Osteocyte (in vitro differentiated cells): ENCODE measurements around the gene SGPL1. TPM values are rescaled to one million over a fixed set of nuclear protein-coding genes. Genes with fewer than 3 reads are reported as not detected.

Experiments used
- DNase-seq: peaks from one replicate; pipeline ENCODE4 v3.0.0; 2021; ENCODE audit warnings: mixed read lengths; ENCODE audit not compliant: unreplicated experiment; ENCODE audit errors: extremely low spot score
- H3K27ac Mint-ChIP-seq: one replicate; pipeline ENCODE4 v1.8.0; 2021; ENCODE audit warnings: mild to moderate bottlenecking, mixed read lengths; ENCODE audit not compliant: unreplicated experiment
- H3K27me3 Mint-ChIP-seq: one replicate; pipeline ENCODE4 v1.8.0; 2021; ENCODE audit warnings: mixed read lengths; ENCODE audit not compliant: unreplicated experiment
- H3K36me3 Mint-ChIP-seq: one replicate; pipeline ENCODE4 v1.8.0; 2021; ENCODE audit warnings: mixed read lengths; ENCODE audit not compliant: unreplicated experiment
- H3K4me1 Mint-ChIP-seq: one replicate; pipeline ENCODE4 v1.8.0; 2021; ENCODE audit warnings: mixed read lengths; ENCODE audit not compliant: unreplicated experiment
- H3K4me3 Mint-ChIP-seq: one replicate; pipeline ENCODE4 v1.8.0; 2021; ENCODE audit warnings: mild to moderate bottlenecking, moderate library complexity, mixed read lengths; ENCODE audit not compliant: unreplicated experiment
- H3K9me3 Mint-ChIP-seq: one replicate; pipeline ENCODE4 v1.8.0; 2021; ENCODE audit warnings: mixed read lengths; ENCODE audit not compliant: unreplicated experiment
- CTCF ChIP-seq: fragments of 200-600 bp; sonication (generic); IDR thresholded peaks from 2 replicates; pipeline ENCODE4 v1.5.0; 2021; ENCODE audit warnings: antibody characterized with exemption, mild to moderate bottlenecking, moderate library complexity
- total RNA-seq: library from RNA; stranded (reverse); gene quantifications from 2 replicates; pipeline ENCODE4 v1.2.1, GENCODE V29; 2021

SGPL1 gene
- total RNA-seq, 1 donor from 2014 or later: 58.1 TPM

DNA sequence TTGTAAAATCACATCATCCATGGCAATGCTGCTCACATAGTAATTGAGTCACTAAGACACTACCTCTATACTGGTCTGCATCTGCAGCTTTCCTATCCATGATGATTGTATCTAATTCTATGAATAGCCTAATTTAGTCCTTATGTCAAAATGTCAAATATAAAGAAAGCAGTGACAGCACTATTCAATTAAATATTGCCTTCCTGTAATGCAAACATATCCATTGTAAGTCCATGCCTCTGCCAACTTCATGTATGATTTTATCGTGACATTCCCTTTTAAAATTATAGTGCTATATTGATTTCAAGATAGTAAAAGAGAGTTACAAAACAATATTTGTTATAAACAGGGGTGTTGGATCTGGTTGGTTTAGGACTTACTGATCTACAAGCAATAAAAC lies 4.8 kb upstream of the SGPL1 start:
- no peak overlapping the region for H3K27ac Mint-ChIP-seq
- no peak for DNase-seq
- H3K36me3 Mint-ChIP-seq: no peaks in the 10 kb centered on the region
- H3K4me1 Mint-ChIP-seq: peaks cover 10% of the 10 kb centered on the region
- H3K4me3 Mint-ChIP-seq: no peak overlapping the region
- no peaks in the 10 kb centered on the region for H3K9me3 Mint-ChIP-seq
- no peak for TF ChIP-seq CTCF
- H3K27me3 Mint-ChIP-seq: no peaks in the 10 kb centered on the region

GRCh38 chr10:70811881-70812280 lies 3.9 kb upstream of the SGPL1 start:
- Mint-ChIP-seq H3K4me1 (peaks cover 17% of the 10 kb centered on the region), H3K9me3 (no peaks in the 10 kb centered on the region), H3K4me3 (no peak overlapping the region), H3K36me3 (no peaks in the 10 kb centered on the region), H3K27ac (no peak overlapping the region), H3K27me3 (no peaks in the 10 kb centered on the region)
- DNase-seq: no peak
- no peak for TF ChIP-seq CTCF

GRCh38 chr10:70812814-70813213 lies 2.9 kb upstream of the SGPL1 start:
- H3K4me1 Mint-ChIP-seq: peaks cover 25% of the 10 kb centered on the region
- TF ChIP-seq CTCF: no peak
- H3K9me3 Mint-ChIP-seq: no peaks in the 10 kb centered on the region
- no peak overlapping the region for H3K27ac Mint-ChIP-seq
- no peaks in the 10 kb centered on the region for H3K27me3 Mint-ChIP-seq
- H3K4me3 Mint-ChIP-seq: no peak overlapping the region
- H3K36me3 Mint-ChIP-seq: peaks cover 2% of the 10 kb centered on the region
- no peak for DNase-seq

DNA sequence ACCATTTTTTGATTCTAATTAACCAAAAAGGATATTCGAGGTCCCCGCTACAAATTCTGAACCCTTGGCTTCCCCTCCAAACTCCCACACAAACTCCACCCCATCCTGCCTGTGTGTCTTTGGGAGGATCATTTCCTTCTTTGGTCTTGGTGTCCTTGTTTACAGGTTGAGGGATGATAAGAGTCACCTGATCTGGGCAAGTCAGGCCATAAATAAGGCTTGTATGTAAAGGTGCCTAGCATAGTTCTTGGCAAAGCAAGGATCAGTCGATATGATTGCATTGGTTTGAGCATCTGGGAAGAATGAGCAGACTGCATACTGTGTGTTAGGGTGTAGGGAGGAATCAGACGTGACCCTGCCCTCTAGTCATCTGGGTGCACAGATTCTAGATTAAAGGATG lies 1.6 kb upstream of the SGPL1 start:
- no peaks in the 10 kb centered on the region for H3K27me3 Mint-ChIP-seq
- H3K4me3 Mint-ChIP-seq: peak overlapping the region; percentile 5
- no peak for DNase-seq
- H3K36me3 Mint-ChIP-seq: peaks cover 5% of the 10 kb centered on the region
- H3K27ac Mint-ChIP-seq: no peak overlapping the region
- no peaks in the 10 kb centered on the region for H3K9me3 Mint-ChIP-seq
- no peak for TF ChIP-seq CTCF
- H3K4me1 Mint-ChIP-seq: peaks cover 27% of the 10 kb centered on the region

DNA sequence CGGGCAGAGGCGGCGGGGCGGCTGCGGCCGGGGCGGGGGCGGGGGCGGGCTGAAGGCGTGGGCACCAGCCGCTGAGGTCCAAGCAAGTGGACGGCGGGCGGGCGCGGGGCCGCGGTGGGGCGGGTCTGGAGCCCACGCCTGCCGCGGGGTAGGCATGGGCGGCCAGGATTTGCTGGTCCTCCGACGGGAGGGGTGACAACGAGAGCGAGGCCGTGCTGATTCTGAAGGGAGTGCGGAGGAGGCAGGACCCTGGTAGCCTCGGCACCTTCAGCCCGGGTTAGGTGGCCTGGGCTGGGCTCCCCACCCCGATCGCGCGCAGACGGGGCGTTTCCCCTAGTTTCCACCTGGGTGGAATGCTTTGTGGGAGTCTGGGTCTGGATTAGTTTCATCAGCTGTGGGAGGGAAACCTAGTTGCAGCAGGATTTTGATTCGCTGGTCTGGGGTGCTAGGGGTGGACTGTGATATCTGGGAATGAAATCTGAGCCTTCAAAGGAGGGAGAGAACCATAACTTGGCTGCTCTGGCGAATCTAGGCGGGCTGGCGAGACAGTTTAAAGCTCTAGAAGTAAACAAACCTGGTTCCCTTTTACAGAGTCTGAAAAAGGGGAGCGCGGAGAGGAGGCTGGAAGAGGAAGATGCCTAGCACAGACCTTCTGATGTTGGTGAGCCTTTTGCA lies 609 bp downstream of the SGPL1 start:
- Mint-ChIP-seq H3K27ac (peak overlapping the region; percentile 92), H3K4me1 (peaks cover 21% of the 10 kb centered on the region), H3K27me3 (no peaks in the 10 kb centered on the region), H3K4me3 (peak overlapping the region; percentile 89), H3K9me3 (no peaks in the 10 kb centered on the region), H3K36me3 (peaks cover 13% of the 10 kb centered on the region)
- peak; percentile 91 for DNase-seq
- no peak for TF ChIP-seq CTCF
